ENCODE measurements around the gene TRIO.

The TRIO gene

DNA sequence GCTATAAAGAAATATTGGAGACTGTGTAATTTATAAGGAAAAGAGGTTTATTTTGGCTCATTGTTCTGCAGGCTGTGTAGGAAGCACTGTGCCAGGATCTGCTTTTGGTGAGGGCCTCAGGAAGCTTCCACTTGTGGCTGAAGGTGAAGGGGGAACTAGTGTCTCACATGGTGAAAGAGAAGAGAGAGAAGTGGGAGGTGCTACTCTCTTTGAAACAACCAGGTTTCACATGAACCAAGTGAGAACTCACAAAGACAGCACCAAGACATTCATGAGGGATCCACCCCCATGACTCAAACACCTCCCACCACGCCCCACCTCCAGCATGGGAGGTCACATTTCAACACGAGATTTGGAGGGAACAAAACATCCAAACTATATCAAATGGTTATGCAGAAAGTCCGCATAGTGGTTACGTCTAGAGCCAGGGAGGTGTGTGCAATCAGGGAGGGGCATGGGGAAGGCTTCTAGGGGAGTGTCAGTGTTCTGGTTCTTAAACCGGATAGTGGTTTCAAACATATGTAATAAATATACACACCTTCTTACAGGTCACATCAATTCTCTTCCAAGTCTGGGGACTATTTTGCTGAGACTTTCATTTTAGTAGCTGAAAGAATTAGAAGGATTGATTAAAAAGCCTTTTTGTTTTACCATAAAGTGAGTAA lies 113.0 kb downstream of the TRIO start:
- DNase-seq (ENCODE audit: low read depth, low spot score) = no peak
- no peak overlapping the region for H3K9ac ChIP-seq (ENCODE audit: insufficient read length)
- no peaks in the 10 kb centered on the region for H3K9me3 ChIP-seq (ENCODE audit: low read depth, low read length)
- TF ChIP-seq POLR2AphosphoS5 (IDR thresholded peaks at IDR 0.05; ENCODE audit: borderline replicate concordance, low read depth, low read length) (no peak), EZH2 (IDR thresholded peaks at IDR 0.05) (no peak), FOXP2 (optimal IDR thresholded peaks at IDR 0.05; ENCODE audit: control extremely low read depth, extremely low read length, insufficient read depth) (no peak)
- no peak overlapping the region for H3K27ac ChIP-seq
- H3K36me3 ChIP-seq (ENCODE audit: insufficient read depth, low read length) = peaks cover 3% of the 10 kb centered on the region; the same call in 1 of the 2 replicates
- no peak overlapping the region for H3K4me3 ChIP-seq

- TF ChIP-seq FOXP2 (optimal IDR thresholded peaks at IDR 0.05; ENCODE audit: control extremely low read depth, extremely low read length, insufficient read depth) = no peak
- TF ChIP-seq EZH2 (IDR thresholded peaks at IDR 0.05) = no peak
- no peak for TF ChIP-seq POLR2AphosphoS5 (IDR thresholded peaks at IDR 0.05; ENCODE audit: borderline replicate concordance, low read depth, low read length)
- Histone ChIP-seq H3K9me3 (ENCODE audit: low read depth, low read length) (no peaks in the 10 kb centered on the region), H3K9ac (ENCODE audit: insufficient read length) (no peak overlapping the region), H3K36me3 (ENCODE audit: insufficient read depth, low read length) (peaks cover 3% of the 10 kb centered on the region; the same call in 1 of the 2 replicates), H3K4me3 (no peak overlapping the region), H3K27ac (no peak overlapping the region)
- no peak for DNase-seq (ENCODE audit: low read depth, low spot score)
These were observed 113.7 kb downstream of the TRIO start for GRCh38 chr5:14256756-14257393.

DNA sequence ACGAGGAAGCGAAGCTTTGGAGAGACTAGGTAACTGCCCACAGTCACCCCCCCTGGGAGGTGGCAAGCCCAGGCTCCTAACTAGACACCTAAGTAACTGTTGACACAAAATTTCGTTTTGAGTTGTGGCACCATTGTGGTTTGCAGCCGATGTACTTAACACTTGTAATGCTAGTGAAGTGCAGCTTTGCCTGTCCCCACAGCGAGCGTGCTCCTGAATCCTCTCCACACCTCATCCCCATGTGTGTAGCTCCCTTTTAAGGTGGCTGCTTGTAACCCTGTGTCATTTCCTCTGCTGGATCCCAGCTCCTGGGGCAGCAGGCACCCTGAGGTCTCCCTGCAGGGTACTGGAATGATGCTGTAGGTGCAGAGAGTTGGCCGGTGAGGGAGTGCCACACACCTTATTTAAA lies 114.9 kb downstream of the TRIO start:
- Histone ChIP-seq H3K9me3 (ENCODE audit: low read depth, low read length) (no peaks in the 10 kb centered on the region), H3K4me3 (no peak overlapping the region), H3K36me3 (ENCODE audit: insufficient read depth, low read length) (peaks cover 3% of the 10 kb centered on the region; the same call in 1 of the 2 replicates), H3K9ac (ENCODE audit: insufficient read length) (no peak overlapping the region), H3K27ac (no peak overlapping the region)
- no peak for DNase-seq (ENCODE audit: low read depth, low spot score)
- TF ChIP-seq POLR2AphosphoS5 (IDR thresholded peaks at IDR 0.05; ENCODE audit: borderline replicate concordance, low read depth, low read length) (no peak), FOXP2 (optimal IDR thresholded peaks at IDR 0.05; ENCODE audit: control extremely low read depth, extremely low read length, insufficient read depth) (no peak), EZH2 (IDR thresholded peaks at IDR 0.05) (no peak)

DNA sequence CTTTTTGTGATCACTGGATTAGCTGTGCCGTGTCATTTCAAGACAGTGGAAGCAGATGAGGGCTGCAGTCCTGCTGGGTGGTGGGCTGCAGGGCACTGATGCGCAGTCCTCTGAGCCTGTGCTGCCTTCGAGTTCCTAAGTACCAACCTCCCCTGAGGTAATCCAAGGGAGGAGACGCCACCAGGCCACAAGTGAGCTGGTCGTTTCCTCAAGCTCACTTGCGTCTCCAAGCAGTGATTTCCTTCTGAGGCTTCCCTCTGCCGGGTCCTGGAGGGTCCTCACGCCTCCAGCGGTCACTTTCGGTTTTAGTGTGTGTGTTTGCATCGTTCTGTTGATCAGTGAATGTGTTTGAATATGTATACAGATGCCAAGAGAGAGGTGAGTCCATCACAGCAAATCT lies 115.7 kb downstream of the TRIO start:
- TF ChIP-seq FOXP2 (optimal IDR thresholded peaks at IDR 0.05; ENCODE audit: control extremely low read depth, extremely low read length, insufficient read depth) (no peak), EZH2 (IDR thresholded peaks at IDR 0.05) (no peak), POLR2AphosphoS5 (IDR thresholded peaks at IDR 0.05; ENCODE audit: borderline replicate concordance, low read depth, low read length) (no peak)
- Histone ChIP-seq H3K4me3 (no peak overlapping the region), H3K36me3 (ENCODE audit: insufficient read depth, low read length) (peaks cover 3% of the 10 kb centered on the region; the same call in 1 of the 2 replicates), H3K9ac (ENCODE audit: insufficient read length) (no peak overlapping the region), H3K27ac (no peak overlapping the region), H3K9me3 (ENCODE audit: low read depth, low read length) (no peaks in the 10 kb centered on the region)
- no peak for DNase-seq (ENCODE audit: low read depth, low spot score)

GRCh38 chr5:14260637-14261036 lies 117.5 kb downstream of the TRIO start:
- Histone ChIP-seq H3K9me3 (ENCODE audit: low read depth, low read length) (no peaks in the 10 kb centered on the region), H3K36me3 (ENCODE audit: insufficient read depth, low read length) (no peaks in the 10 kb centered on the region), H3K9ac (ENCODE audit: insufficient read length) (no peak overlapping the region), H3K27ac (no peak overlapping the region), H3K4me3 (no peak overlapping the region)
- TF ChIP-seq FOXP2 (optimal IDR thresholded peaks at IDR 0.05; ENCODE audit: control extremely low read depth, extremely low read length, insufficient read depth) = no peak
- no peak for TF ChIP-seq POLR2AphosphoS5 (IDR thresholded peaks at IDR 0.05; ENCODE audit: borderline replicate concordance, low read depth, low read length)
- TF ChIP-seq EZH2 (IDR thresholded peaks at IDR 0.05) = no peak
- no peak for DNase-seq (ENCODE audit: low read depth, low spot score)

- Histone ChIP-seq H3K9ac (ENCODE audit: insufficient read length) (no peak overlapping the region), H3K4me3 (no peak overlapping the region), H3K27ac (no peak overlapping the region), H3K9me3 (ENCODE audit: low read depth, low read length) (no peaks in the 10 kb centered on the region), H3K36me3 (ENCODE audit: insufficient read depth, low read length) (no peaks in the 10 kb centered on the region)
- TF ChIP-seq EZH2 (IDR thresholded peaks at IDR 0.05) = no peak
- TF ChIP-seq FOXP2 (optimal IDR thresholded peaks at IDR 0.05; ENCODE audit: control extremely low read depth, extremely low read length, insufficient read depth) = no peak
- TF ChIP-seq POLR2AphosphoS5 (IDR thresholded peaks at IDR 0.05; ENCODE audit: borderline replicate concordance, low read depth, low read length) = no peak
- DNase-seq (ENCODE audit: low read depth, low spot score) = no peak
These were observed 118.1 kb downstream of the TRIO start for GRCh38 chr5:14261235-14261634.

GRCh38 chr5:14261856-14262611 lies 118.9 kb downstream of the TRIO start:
- Histone ChIP-seq H3K27ac (no peak overlapping the region), H3K9me3 (ENCODE audit: low read depth, low read length) (no peaks in the 10 kb centered on the region), H3K4me3 (no peak overlapping the region)

GRCh38 chr5:14263113-14263512 lies 120.0 kb downstream of the TRIO start:
- no peak overlapping the region for H3K4me3 ChIP-seq
- no peak overlapping the region for H3K27ac ChIP-seq
- TF ChIP-seq EZH2 (IDR thresholded peaks at IDR 0.05) = no peak
- TF ChIP-seq POLR2AphosphoS5 (IDR thresholded peaks at IDR 0.05; ENCODE audit: borderline replicate concordance, low read depth, low read length) = no peak
- TF ChIP-seq FOXP2 (optimal IDR thresholded peaks at IDR 0.05; ENCODE audit: control extremely low read depth, extremely low read length, insufficient read depth) = no peak
- no peaks in the 10 kb centered on the region for H3K36me3 ChIP-seq (ENCODE audit: insufficient read depth, low read length)
- no peak for DNase-seq (ENCODE audit: low read depth, low spot score)
- H3K9ac ChIP-seq (ENCODE audit: insufficient read length) = no peak overlapping the region
- no peaks in the 10 kb centered on the region for H3K9me3 ChIP-seq (ENCODE audit: low read depth, low read length)

More at GRCh38 chr5:14261856-14262611, 118.9 kb downstream of the TRIO start:
- no peak overlapping the region for H3K9ac ChIP-seq (ENCODE audit: insufficient read length)
- H3K36me3 ChIP-seq (ENCODE audit: insufficient read depth, low read length) = no peaks in the 10 kb centered on the region
- TF ChIP-seq FOXP2 (optimal IDR thresholded peaks at IDR 0.05; ENCODE audit: control extremely low read depth, extremely low read length, insufficient read depth) = no peak
- no peak for TF ChIP-seq EZH2 (IDR thresholded peaks at IDR 0.05)
- TF ChIP-seq POLR2AphosphoS5 (IDR thresholded peaks at IDR 0.05; ENCODE audit: borderline replicate concordance, low read depth, low read length) = no peak
- no peak for DNase-seq (ENCODE audit: low read depth, low spot score)
